ENCODE data around the gene EFCAB14.

EFCAB14 gene

DNA sequence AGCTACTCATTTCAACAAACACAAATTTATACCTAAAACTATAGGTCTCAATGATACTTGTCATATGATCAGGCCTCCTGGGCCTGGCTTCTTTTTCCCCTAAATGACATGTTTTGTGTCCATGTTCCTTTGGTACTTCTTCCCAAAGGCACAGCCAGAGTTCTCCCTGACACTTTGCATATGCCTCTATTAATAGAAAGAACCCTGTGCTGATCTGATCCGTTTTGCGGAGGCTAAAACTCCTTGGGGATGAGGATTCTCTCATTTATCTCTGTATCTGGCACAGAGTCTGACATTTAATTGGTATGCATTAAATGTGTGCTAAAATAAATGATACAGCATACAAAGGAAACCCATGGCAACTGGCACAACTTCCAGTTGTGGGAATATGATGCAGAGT is 62.3 kb downstream of the EFCAB14 start:
- TF ChIP-seq TAF1 (IDR thresholded peaks at IDR 0.05; ENCODE audit: borderline replicate concordance, insufficient read depth, low read length) (no peak), POLR2AphosphoS5 (IDR thresholded peaks at IDR 0.05; ENCODE audit: low read depth, low read length) (no peak), SIN3A (IDR thresholded peaks at IDR 0.05; ENCODE audit: borderline replicate concordance, insufficient read depth, low read length) (no peak), FOXP2 (optimal IDR thresholded peaks at IDR 0.05; ENCODE audit: borderline replicate concordance, extremely low read depth, extremely low read length, insufficient read depth) (no peak)
- TF ChIP-seq, protein P1, sequence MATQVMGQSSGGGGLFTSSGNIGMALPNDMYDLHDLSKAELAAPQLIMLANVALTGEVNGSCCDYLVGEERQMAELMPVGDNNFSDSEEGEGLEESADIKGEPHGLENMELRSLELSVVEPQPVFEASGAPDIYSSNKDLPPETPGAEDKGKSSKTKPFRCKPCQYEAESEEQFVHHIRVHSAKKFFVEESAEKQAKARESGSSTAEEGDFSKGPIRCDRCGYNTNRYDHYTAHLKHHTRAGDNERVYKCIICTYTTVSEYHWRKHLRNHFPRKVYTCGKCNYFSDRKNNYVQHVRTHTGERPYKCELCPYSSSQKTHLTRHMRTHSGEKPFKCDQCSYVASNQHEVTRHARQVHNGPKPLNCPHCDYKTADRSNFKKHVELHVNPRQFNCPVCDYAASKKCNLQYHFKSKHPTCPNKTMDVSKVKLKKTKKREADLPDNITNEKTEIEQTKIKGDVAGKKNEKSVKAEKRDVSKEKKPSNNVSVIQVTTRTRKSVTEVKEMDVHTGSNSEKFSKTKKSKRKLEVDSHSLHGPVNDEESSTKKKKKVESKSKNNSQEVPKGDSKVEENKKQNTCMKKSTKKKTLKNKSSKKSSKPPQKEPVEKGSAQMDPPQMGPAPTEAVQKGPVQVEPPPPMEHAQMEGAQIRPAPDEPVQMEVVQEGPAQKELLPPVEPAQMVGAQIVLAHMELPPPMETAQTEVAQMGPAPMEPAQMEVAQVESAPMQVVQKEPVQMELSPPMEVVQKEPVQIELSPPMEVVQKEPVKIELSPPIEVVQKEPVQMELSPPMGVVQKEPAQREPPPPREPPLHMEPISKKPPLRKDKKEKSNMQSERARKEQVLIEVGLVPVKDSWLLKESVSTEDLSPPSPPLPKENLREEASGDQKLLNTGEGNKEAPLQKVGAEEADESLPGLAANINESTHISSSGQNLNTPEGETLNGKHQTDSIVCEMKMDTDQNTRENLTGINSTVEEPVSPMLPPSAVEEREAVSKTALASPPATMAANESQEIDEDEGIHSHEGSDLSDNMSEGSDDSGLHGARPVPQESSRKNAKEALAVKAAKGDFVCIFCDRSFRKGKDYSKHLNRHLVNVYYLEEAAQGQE (IDR thresholded peaks at IDR 0.05; ENCODE audit: insufficient read depth in 1 of 2, low read depth in 2 of 2, low read length in 2 of 2) = no peak

DNA sequence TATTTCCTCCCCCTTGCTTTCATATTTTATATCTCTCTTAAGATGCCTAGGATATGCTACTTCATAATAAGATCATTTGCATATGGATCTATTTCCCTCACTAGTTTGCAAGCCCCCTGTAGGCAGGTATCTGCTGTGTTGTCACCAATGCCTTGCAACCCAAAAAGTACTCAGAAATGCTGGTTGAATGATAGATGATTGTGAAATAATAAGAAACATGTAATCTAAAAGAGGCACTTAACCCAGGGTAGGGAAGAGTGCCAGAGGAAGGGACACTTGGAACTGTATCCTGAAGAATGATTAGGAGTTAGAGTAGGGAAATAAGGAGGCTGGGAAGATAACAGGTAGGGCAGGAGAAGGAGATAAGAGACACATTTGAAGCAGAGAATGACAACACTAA is 63.1 kb downstream of the EFCAB14 start:
- TF ChIP-seq POLR2AphosphoS5 (IDR thresholded peaks at IDR 0.05; ENCODE audit: low read depth, low read length) = no peak
- no peak for TF ChIP-seq FOXP2 (optimal IDR thresholded peaks at IDR 0.05; ENCODE audit: borderline replicate concordance, extremely low read depth, extremely low read length, insufficient read depth)
- TF ChIP-seq, protein P1 (IDR thresholded peaks at IDR 0.05; ENCODE audit: insufficient read depth in 1 of 2, low read depth in 2 of 2, low read length in 2 of 2) = no peak
- no peak for TF ChIP-seq TAF1 (IDR thresholded peaks at IDR 0.05; ENCODE audit: borderline replicate concordance, insufficient read depth, low read length)
- TF ChIP-seq SIN3A (IDR thresholded peaks at IDR 0.05; ENCODE audit: borderline replicate concordance, insufficient read depth, low read length) = no peak

DNA sequence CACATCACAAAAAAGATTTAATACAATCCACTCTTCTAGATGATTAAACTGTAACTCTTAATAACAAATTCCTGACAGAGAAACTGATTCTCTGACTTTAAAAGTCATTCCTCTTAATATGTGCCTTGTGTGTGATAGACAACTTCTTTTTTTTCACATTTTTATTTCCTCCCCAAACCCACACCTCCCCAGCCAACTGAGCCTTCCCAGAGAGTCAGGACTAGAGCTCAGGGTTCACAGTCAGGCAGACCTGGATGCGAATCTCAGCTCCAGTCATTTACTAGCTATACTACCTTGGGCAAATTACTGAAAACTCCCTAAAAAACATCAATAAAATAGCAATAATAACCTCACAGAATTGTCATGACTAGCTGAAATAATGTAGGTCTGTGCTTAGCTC is 64.9 kb downstream of the EFCAB14 start:
- no peak for TF ChIP-seq POLR2AphosphoS5 (IDR thresholded peaks at IDR 0.05; ENCODE audit: low read depth, low read length)
- no peak for TF ChIP-seq SIN3A (IDR thresholded peaks at IDR 0.05; ENCODE audit: borderline replicate concordance, insufficient read depth, low read length)
- TF ChIP-seq, protein P1 (IDR thresholded peaks at IDR 0.05; ENCODE audit: insufficient read depth in 1 of 2, low read depth in 2 of 2, low read length in 2 of 2) = no peak
- no peak for TF ChIP-seq FOXP2 (optimal IDR thresholded peaks at IDR 0.05; ENCODE audit: borderline replicate concordance, extremely low read depth, extremely low read length, insufficient read depth)
- no peak for TF ChIP-seq TAF1 (IDR thresholded peaks at IDR 0.05; ENCODE audit: borderline replicate concordance, insufficient read depth, low read length)

DNA sequence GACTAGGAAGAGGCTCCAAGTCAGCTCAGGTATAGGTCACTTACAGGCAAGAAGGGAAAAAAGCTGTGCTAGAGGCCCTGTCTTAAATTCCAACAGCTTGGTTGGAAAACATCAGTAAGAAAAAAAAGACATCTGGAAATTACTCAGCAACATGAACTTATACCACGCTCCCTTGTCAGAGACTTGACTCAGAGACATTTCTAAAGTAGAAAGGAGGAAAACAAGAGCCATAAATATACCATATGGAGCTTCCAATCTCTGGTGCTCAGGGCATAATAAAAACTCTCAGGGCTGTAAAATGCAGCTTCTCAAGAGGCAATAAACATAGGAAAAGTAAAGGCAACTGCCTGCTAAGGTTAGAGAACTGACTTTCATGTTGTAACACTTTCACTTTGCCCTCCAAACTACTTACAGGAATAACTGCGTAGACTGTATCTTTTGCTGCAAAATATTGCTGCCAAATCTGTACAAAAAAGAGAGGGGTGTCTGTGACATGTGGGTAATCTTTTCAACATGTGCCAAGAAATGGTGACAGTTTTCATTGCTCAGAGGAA is 65.4 kb downstream of the EFCAB14 start:
- TF ChIP-seq, protein P1 (IDR thresholded peaks at IDR 0.05; ENCODE audit: insufficient read depth in 1 of 2, low read depth in 2 of 2, low read length in 2 of 2) = no peak
- no peak for TF ChIP-seq SIN3A (IDR thresholded peaks at IDR 0.05; ENCODE audit: borderline replicate concordance, insufficient read depth, low read length)
- no peak for TF ChIP-seq POLR2AphosphoS5 (IDR thresholded peaks at IDR 0.05; ENCODE audit: low read depth, low read length)
- TF ChIP-seq TAF1 (IDR thresholded peaks at IDR 0.05; ENCODE audit: borderline replicate concordance, insufficient read depth, low read length) = no peak
- TF ChIP-seq FOXP2 (optimal IDR thresholded peaks at IDR 0.05; ENCODE audit: borderline replicate concordance, extremely low read depth, extremely low read length, insufficient read depth) = no peak

Data from PFSK-1 (cell line).